ENCODE results near the gene REN.

Gene REN

GRCh38 chr1:204150702-204151551, 15.2 kb downstream of the REN start:
- peaks cover 16% of the 10 kb centered on the region for H3K4me1 Mint-ChIP-seq
- ATAC-seq = no peak
- no peaks in the 10 kb centered on the region for H3K9me3 Mint-ChIP-seq
- peaks cover 27% of the 10 kb centered on the region for H3K27me3 Mint-ChIP-seq
- no peak overlapping the region for H3K27ac Mint-ChIP-seq
- H3K36me3 Mint-ChIP-seq = no peaks in the 10 kb centered on the region
- H3K4me3 Mint-ChIP-seq = peak overlapping the region; percentile 72

- Mint-ChIP-seq H3K4me1 (peaks cover 16% of the 10 kb centered on the region), H3K27ac (no peak overlapping the region), H3K36me3 (no peaks in the 10 kb centered on the region), H3K9me3 (no peaks in the 10 kb centered on the region), H3K27me3 (peaks cover 26% of the 10 kb centered on the region), H3K4me3 (no peak overlapping the region)
- ATAC-seq = no peak
Observed at GRCh38 chr1:204149635-204150565, 16.2 kb downstream of the REN start.

- Mint-ChIP-seq H3K36me3 (no peaks in the 10 kb centered on the region), H3K27me3 (peaks cover 26% of the 10 kb centered on the region), H3K4me1 (peaks cover 16% of the 10 kb centered on the region), H3K27ac (no peak overlapping the region), H3K9me3 (no peaks in the 10 kb centered on the region), H3K4me3 (no peak overlapping the region)
- no peak for ATAC-seq
Observed at GRCh38 chr1:204149107-204149506, 17.0 kb downstream of the REN start.

- Mint-ChIP-seq H3K4me3 (no peak overlapping the region), H3K9me3 (no peaks in the 10 kb centered on the region), H3K27me3 (peaks cover 23% of the 10 kb centered on the region), H3K4me1 (peaks cover 16% of the 10 kb centered on the region), H3K36me3 (no peaks in the 10 kb centered on the region), H3K27ac (no peak overlapping the region)
- ATAC-seq = no peak
Observed at GRCh38 chr1:204147406-204148383, 18.4 kb downstream of the REN start.

- H3K9me3 Mint-ChIP-seq = no peaks in the 10 kb centered on the region
- ATAC-seq = no peak
- no peak overlapping the region for H3K27ac Mint-ChIP-seq
- no peaks in the 10 kb centered on the region for H3K36me3 Mint-ChIP-seq
- peaks cover 11% of the 10 kb centered on the region for H3K4me1 Mint-ChIP-seq
- H3K4me3 Mint-ChIP-seq = no peak overlapping the region
- H3K27me3 Mint-ChIP-seq = peaks cover 23% of the 10 kb centered on the region
Observed at GRCh38 chr1:204146965-204147364, 19.2 kb downstream of the REN start.

GRCh38 chr1:204146309-204146708, 19.8 kb downstream of the REN start:
- H3K4me1 Mint-ChIP-seq = peaks cover 11% of the 10 kb centered on the region
- H3K4me3 Mint-ChIP-seq = no peak overlapping the region
- H3K27me3 Mint-ChIP-seq = peaks cover 27% of the 10 kb centered on the region
- H3K36me3 Mint-ChIP-seq = no peaks in the 10 kb centered on the region
- H3K27ac Mint-ChIP-seq = no peak overlapping the region
- ATAC-seq = no peak
- H3K9me3 Mint-ChIP-seq = no peaks in the 10 kb centered on the region

- Mint-ChIP-seq H3K4me3 (no peak overlapping the region), H3K36me3 (no peaks in the 10 kb centered on the region), H3K4me1 (peaks cover 11% of the 10 kb centered on the region), H3K27me3 (peaks cover 30% of the 10 kb centered on the region), H3K27ac (no peak overlapping the region), H3K9me3 (peaks cover 2% of the 10 kb centered on the region)
- ATAC-seq = no peak
Observed at GRCh38 chr1:204145033-204145504, 21.1 kb downstream of the REN start.

GRCh38 chr1:204143276-204144041, 22.7 kb downstream of the REN start:
- no peak overlapping the region for H3K4me3 Mint-ChIP-seq
- ATAC-seq = no peak
- H3K27me3 Mint-ChIP-seq = peaks cover 34% of the 10 kb centered on the region
- H3K27ac Mint-ChIP-seq = no peak overlapping the region
- H3K9me3 Mint-ChIP-seq = peaks cover 3% of the 10 kb centered on the region
- H3K4me1 Mint-ChIP-seq = peaks cover under 1% of the 10 kb centered on the region
- no peaks in the 10 kb centered on the region for H3K36me3 Mint-ChIP-seq

- no peak overlapping the region for H3K27ac Mint-ChIP-seq
- H3K36me3 Mint-ChIP-seq = no peaks in the 10 kb centered on the region
- ATAC-seq = no peak
- H3K27me3 Mint-ChIP-seq = peaks cover 39% of the 10 kb centered on the region
- H3K9me3 Mint-ChIP-seq = peaks cover 3% of the 10 kb centered on the region
- no peaks in the 10 kb centered on the region for H3K4me1 Mint-ChIP-seq
- H3K4me3 Mint-ChIP-seq = no peak overlapping the region
Observed at GRCh38 chr1:204142032-204142974, 23.8 kb downstream of the REN start.

- no peaks in the 10 kb centered on the region for H3K36me3 Mint-ChIP-seq
- no peak overlapping the region for H3K4me3 Mint-ChIP-seq
- no peak for ATAC-seq
- H3K27ac Mint-ChIP-seq = no peak overlapping the region
- no peaks in the 10 kb centered on the region for H3K4me1 Mint-ChIP-seq
- H3K27me3 Mint-ChIP-seq = peaks cover 39% of the 10 kb centered on the region
- peaks cover 3% of the 10 kb centered on the region for H3K9me3 Mint-ChIP-seq
Observed at GRCh38 chr1:204141131-204141530, 25.0 kb downstream of the REN start.

- peaks cover 32% of the 10 kb centered on the region for H3K27me3 Mint-ChIP-seq
- peaks cover 3% of the 10 kb centered on the region for H3K9me3 Mint-ChIP-seq
Observed at GRCh38 chr1:204139952-204140351, 26.2 kb downstream of the REN start.

GRCh38 chr1:204139088-204139487, 27.0 kb downstream of the REN start:
- Mint-ChIP-seq H3K4me1 (peaks cover 9% of the 10 kb centered on the region), H3K27ac (no peak overlapping the region), H3K9me3 (peaks cover 3% of the 10 kb centered on the region), H3K27me3 (peaks cover 32% of the 10 kb centered on the region), H3K36me3 (no peaks in the 10 kb centered on the region), H3K4me3 (no peak overlapping the region)
- no peak for ATAC-seq

More at GRCh38 chr1:204139952-204140351, 26.2 kb downstream of the REN start:
- ATAC-seq = no peak
- Mint-ChIP-seq H3K4me3 (no peak overlapping the region), H3K36me3 (no peaks in the 10 kb centered on the region), H3K27ac (no peak overlapping the region), H3K4me1 (peaks cover under 1% of the 10 kb centered on the region)

- no peak overlapping the region for H3K4me3 Mint-ChIP-seq
Observed at GRCh38 chr1:204136814-204137213, 29.3 kb downstream of the REN start.

More at GRCh38 chr1:204136814-204137213, 29.3 kb downstream of the REN start:
- H3K27ac Mint-ChIP-seq = no peak overlapping the region
- H3K9me3 Mint-ChIP-seq = peaks cover 3% of the 10 kb centered on the region
- no peaks in the 10 kb centered on the region for H3K36me3 Mint-ChIP-seq
- peaks cover 15% of the 10 kb centered on the region for H3K4me1 Mint-ChIP-seq
- H3K27me3 Mint-ChIP-seq = peaks cover 27% of the 10 kb centered on the region
- no peak for ATAC-seq
